Measurements from ENCODE around the gene KCNIP1. TPM values are rescaled to one million over a fixed set of nuclear protein-coding genes. Genes with fewer than 3 reads are reported as not detected.

KCNIP1 gene
- total and polyA plus RNA-seq, 2 of the 13 experiments (the other 11 are each of a cell fraction or from before 2014, with no cell fraction given) = not detected

- CTCF ChIA-PET (ENCODE audit: low intra/inter-chr PET ratio, low total read pairs) = no interaction called here
- no peak for FAIRE-seq
- no TSS peak for BruUV-seq (replicated peaks)
Measured at GRCh38 chr5:170719551-170719950, 215.7 kb downstream of the KCNIP1 start.

More at GRCh38 chr5:170719551-170719950, 215.7 kb downstream of the KCNIP1 start:
- WGBS (ENCODE audit: low lambda C conversion rate) = 0% methylated on average over 1 of the region's 3 CpGs
- no peaks in the 10 kb centered on the region for H3K9me3 ChIP-seq (ENCODE audit: low read length)
- H3K79me2 ChIP-seq (ENCODE audit: insufficient read depth, low read length) = no peaks in the 10 kb centered on the region
- peaks cover 0 to 27% of the 10 kb centered on the region in 2 experiments; a peak in 3 of 5 replicates for H3K27me3 ChIP-seq (ENCODE audit: control insufficient read depth in 1 of 2, insufficient read depth in 2 of 2, low read length in 2 of 2)
- ATAC-seq (no peak), DNase-seq (ENCODE audit: low spot score) (no peak)
- no peak for TF ChIP-seq BCL3 (CRISPR knock-in tag; IDR thresholded peaks at IDR 0.05)
- no peak for TF ChIP-seq ZNF296 (CRISPR knock-in tag; conservative IDR thresholded peaks at IDR 0.05)
- TF ChIP-seq ZBTB44 (CRISPR knock-in tag; IDR thresholded peaks at IDR 0.05) = no peak
- H3K36me3 ChIP-seq (replicated peaks in 1 of 2; ENCODE audit: control insufficient read depth in 1 of 2, insufficient read depth in 2 of 2, low read length in 2 of 2) = no peaks in the 10 kb centered on the region
- in situ Hi-C loops (cut with HindIII; ENCODE audit: extremely low pct_ligation_motif_present, low pct_unique_long_range_greater_than_20kb) = no loop called here
- intact Hi-C loops (cut with micrococcal nuclease; ENCODE audit: unreplicated experiment) = no loop called here
- H4K20me1 ChIP-seq (ENCODE audit: insufficient read depth, low read length) = no peaks in the 10 kb centered on the region
- no peak overlapping the region for H2AFZ ChIP-seq (ENCODE audit: low read length)
- POLR2A ChIA-PET = no interaction called here
- no peak overlapping the region for H3K9ac ChIP-seq (ENCODE audit: insufficient read depth, low read depth, low read length)
- no peak overlapping the region for H3K27ac ChIP-seq (ENCODE audit: extremely low read length, insufficient read depth, low read length)
- no peak overlapping the region for H3K4me3 ChIP-seq (replicated peaks in 1 of 3; ENCODE audit: insufficient read depth in 1 of 3, low read depth in 2 of 3, low read length in 3 of 3)
- H3K4me2 ChIP-seq (ENCODE audit: low read depth, low read length) = no peak overlapping the region
- H3K4me1 ChIP-seq (ENCODE audit: insufficient read depth, low read length) = no peaks in the 10 kb centered on the region

Measured in HepG2 (cell line).